Left ventricle myocardium superior (tissue), 1 donor: ENCODE results near the gene ARMC6. TPM values are rescaled to one million over a fixed set of nuclear protein-coding genes. Genes with fewer than 3 reads are reported as not detected.
"Not testable (repeated sequence)": the region's sequence is repeated elsewhere in the genome, so short reads cannot be mapped to it uniquely, and the experiment has no call there.

Experiments used
- ATAC-seq: fragments of 200-7000 bp; cut with Tn5 transposase; one replicate; pipeline ENCODE4 v1.9.1; 2020; ENCODE audit warnings: mild to moderate bottlenecking, moderate library complexity
- DNase-seq: peaks from one replicate; pipeline ENCODE4 v3.0.0-alpha.2; 2020
- intact Hi-C: fragments of 100-400 bp; cut with micrococcal nuclease; formaldehyde crosslinking; loops from one replicate; pipeline ENCODE4 v1.11.0; 2022
- total RNA-seq: library from RNA; stranded (reverse); fragmentation: NEBNext Ultra II Directional; extraction: Animal tissue kit (Norgen Biotek cat#: 25700); gene quantifications from one replicate; pipeline ENCODE4 v1.2.1, GENCODE V29; 2021
- donor health status: DM: no; HTN: yes; CAD: no; lungs with severe emphysema.

The ARMC6 gene
- total RNA-seq, 1 donor from 2014 or later = 12.2 TPM

DNA sequence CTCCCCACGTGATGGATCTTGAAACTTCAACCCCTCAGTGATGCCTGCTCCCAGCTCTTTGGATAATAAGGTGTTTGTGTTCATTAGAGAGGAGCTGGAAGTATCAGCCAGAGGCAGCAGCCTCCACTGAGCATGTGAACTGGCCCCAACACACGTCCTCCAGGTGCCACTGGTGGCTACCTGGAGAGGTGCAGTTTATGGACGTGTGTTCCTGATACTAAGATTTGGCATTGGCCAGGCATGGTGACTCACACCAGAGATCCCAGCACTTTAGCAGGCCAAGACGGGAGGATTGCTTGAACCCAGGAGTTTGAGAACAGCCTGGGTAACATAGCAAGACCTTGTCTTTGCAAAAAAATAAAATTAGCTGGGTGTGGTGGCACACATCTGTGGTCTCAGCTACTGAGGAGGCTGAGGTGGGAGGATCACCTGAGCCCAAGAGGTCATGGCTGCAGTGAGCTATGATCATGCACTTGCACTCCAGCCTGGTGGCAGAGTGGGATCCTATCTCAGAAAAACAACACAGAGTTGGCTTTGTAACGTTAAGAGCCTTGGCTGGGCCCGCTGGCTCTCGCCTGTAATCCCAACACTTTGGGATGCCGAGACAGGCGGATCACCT, 64.8 kb downstream of the ARMC6 start:
- intact Hi-C loops = no loop called here
- ATAC-seq = no peak

GRCh38 chr19:19098703-19099632, 65.6 kb downstream of the ARMC6 start:
- DNase-seq (peak; percentile 51), ATAC-seq (peak; percentile 76)
- intact Hi-C loops = no loop called here

More for the DNA sequence above, 64.8 kb downstream of the ARMC6 start:
- no peak for DNase-seq

DNA sequence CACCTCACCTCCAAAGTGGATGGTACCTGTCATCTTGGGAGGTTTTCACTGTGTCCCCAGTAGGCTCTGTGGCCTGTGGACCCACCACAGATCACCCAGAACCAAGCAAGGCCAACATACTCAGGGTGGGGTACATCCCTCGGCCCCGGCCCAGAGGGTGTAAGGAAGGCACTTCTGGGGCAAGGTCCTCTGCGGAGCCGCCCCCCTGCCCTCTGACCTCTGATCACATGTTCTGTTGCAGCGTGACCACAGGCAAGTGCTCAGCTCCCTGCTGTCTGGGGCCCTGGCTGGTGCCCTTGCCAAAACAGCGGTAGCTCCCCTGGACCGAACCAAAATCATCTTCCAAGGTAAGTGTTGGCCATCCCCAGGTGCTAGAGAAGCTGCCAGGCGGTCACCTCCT, 68.1 kb downstream of the ARMC6 start:
- no peak for ATAC-seq

DNA sequence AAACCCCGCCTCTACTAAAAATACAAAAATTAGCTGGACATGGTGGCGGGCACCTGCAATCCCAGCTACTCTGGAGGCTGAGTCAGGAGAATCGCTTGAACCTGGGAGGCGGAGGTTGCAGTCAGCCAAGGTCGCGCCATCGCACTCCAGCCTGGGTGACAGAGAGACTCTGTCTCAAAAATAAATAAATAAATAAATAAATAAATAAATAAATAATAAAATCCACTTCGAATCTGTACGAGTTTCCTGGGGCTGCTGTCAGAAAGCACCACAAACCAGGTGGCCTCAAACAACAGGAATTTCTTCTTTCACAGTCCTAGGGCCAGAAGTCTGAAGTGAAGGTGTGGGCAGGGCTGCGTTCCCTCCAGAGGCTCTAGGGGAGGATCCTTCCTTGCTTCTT, 69.2 kb downstream of the ARMC6 start:
- ATAC-seq, DNase-seq: not testable (repeated sequence)
- intact Hi-C loops = loop anchor here (10.0 kb wide), 1 partner anchor 48 kb away; no protein-coding TSS in a partner anchor

More for the DNA sequence above, 68.1 kb downstream of the ARMC6 start:
- intact Hi-C loops = loop anchor here (10.0 kb wide), 1 partner anchor 47 kb away; no protein-coding TSS in a partner anchor
- DNase-seq = no peak

DNA sequence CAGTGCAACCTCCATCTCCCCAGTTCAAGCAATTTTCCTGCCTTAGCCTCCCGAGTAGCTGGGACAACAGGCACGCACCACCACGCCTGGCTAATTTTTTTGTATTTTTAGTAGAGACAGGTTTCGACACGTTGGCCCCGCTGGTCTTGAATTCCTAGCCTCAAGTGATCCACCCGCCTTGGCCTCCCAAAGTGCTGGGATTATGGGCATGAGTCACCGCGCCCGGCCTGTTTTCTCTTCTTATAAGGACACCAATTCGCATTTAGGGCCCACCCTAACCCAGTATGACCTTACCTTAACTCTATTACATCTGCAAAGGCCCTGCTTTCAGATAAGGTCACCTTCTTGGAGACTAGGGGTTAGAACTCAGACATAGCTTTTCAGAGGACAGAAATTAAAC, 69.8 kb downstream of the ARMC6 start:
- intact Hi-C loops = loop anchor here (10.0 kb wide), 1 partner anchor 48 kb away; no protein-coding TSS in a partner anchor
- no peak for ATAC-seq
- DNase-seq = no peak

GRCh38 chr19:19105365-19106055, 72.1 kb downstream of the ARMC6 start:
- peak; percentile 82 for ATAC-seq
- intact Hi-C loops = loop anchor here (10.0 kb wide), 1 partner anchor 51 kb away; no protein-coding TSS in a partner anchor
- peak; percentile 78 for DNase-seq

DNA sequence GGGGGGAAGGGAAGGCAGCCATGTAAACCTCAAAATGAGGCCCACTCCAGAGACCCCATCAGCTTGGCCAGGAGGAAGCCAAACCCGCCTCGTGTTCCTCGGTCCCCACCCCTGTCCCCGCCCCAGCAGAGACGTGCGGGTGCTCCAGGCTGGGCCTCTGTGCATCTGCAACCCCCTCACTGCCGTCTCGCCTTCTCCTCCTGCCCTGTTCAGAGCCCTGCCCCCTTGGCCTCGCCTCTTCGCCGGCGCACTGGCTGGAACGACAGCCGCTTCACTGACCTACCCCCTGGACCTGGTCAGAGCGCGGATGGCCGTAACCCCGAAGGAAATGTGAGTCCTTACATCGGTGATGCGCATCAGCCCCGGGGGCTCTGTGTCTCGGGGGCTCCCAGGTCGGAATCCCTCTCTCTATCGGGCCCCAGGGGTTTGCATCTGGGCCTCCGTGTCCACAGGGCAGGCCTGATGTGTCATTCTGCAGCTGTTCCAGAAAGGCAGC, 72.7 kb downstream of the ARMC6 start:
- intact Hi-C loops = loop anchor here (10.0 kb wide), 1 partner anchor 51 kb away; no protein-coding TSS in a partner anchor
- ATAC-seq = peak; percentile 54
- DNase-seq = peak; percentile 54

DNA sequence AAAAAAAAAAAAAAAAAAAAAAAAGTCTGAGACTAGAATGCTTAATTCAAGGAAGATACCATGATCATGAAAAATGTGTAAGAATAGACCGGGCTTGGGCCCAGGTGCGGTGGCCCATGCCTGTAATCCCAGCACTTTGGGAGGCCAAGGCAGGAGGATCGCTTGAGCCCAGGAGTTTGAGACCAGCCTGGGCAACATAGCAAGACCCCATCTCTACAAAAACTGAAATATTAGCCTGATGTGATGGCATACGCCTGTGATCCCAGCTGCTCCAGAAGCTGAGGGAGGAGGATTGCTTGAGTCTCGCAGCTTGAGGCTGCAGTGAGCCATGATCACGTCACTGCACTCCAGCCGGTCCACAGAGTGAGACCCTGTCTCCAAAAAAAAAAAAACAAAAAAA, 73.5 kb downstream of the ARMC6 start:
- not testable (repeated sequence) for ATAC-seq, DNase-seq
- intact Hi-C loops = loop anchor here (10.0 kb wide), 1 partner anchor 52 kb away; no protein-coding TSS in a partner anchor

DNA sequence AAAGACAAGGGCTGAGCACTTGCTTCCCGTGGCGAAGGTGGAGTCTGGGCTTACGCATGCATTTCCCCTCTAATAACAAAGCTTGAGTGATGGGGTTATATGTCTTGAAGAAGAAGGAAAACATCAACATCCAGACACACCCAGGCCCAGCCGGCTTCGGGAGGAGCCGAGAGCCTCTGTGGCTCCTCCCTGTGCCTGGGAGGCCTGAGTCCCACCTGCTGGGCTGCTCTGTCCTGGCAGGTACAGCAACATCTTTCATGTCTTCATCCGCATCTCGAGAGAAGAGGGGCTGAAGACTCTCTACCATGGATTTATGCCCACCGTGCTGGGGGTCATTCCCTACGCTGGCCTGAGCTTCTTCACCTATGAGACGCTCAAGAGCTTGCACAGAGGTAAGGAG, 74.3 kb downstream of the ARMC6 start:
- intact Hi-C loops = loop anchor here (10.0 kb wide), 1 partner anchor 53 kb away; no protein-coding TSS in a partner anchor
- no peak for ATAC-seq
- DNase-seq = no peak

Other genes with a start within 250 kb of the ARMC6 start
- gene COMP, start 242.3 kb upstream of the ARMC6 start, total RNA-seq = not detected
- gene UPF1, start 201.6 kb upstream of the ARMC6 start, total RNA-seq = 37.3 TPM
- gene CERS1, start 137.4 kb upstream of the ARMC6 start, total RNA-seq = 0.42 TPM
- 140 TPM for gene COPE, start 114.2 kb upstream of the ARMC6 start, total RNA-seq
- 22.2 TPM for gene DDX49, start 113.9 kb upstream of the ARMC6 start, total RNA-seq
- 10.4 TPM for gene HOMER3, start 92.4 kb upstream of the ARMC6 start, total RNA-seq
- 71.9 TPM for gene SUGP2, start 86 bp upstream of the ARMC6 start, total RNA-seq
- gene SLC25A42, start 30.4 kb downstream of the ARMC6 start, total RNA-seq = 29.5 TPM
- gene TMEM161A, start 104.9 kb downstream of the ARMC6 start, total RNA-seq = 24.7 TPM
- gene MEF2B, start 136.7 kb downstream of the ARMC6 start, total RNA-seq = not detected
- gene BORCS8, start 158.5 kb downstream of the ARMC6 start, total RNA-seq = 16.4 TPM
- 38.4 TPM for gene RFXANK, start 158.7 kb downstream of the ARMC6 start, total RNA-seq
- gene NR2C2AP, start 169.8 kb downstream of the ARMC6 start, total RNA-seq = 5.5 TPM
- gene NCAN, start 178.4 kb downstream of the ARMC6 start, total RNA-seq = not detected
- gene TM6SF2, start 239.7 kb downstream of the ARMC6 start, total RNA-seq = 0.30 TPM